ENCODE measurements around the gene SH2D2A.

GRCh38 chr1:156815961-156816422 is 656 bp downstream of the SH2D2A start:
- TF ChIP-seq ZNF274 (IDR thresholded peaks at IDR 0.05; ENCODE audit: low read depth, low read length) (no peak), YY1 (IDR thresholded peaks at IDR 0.05; ENCODE audit: insufficient read depth, insufficient read length) (no peak)

Measured in NT2/D1 (cell line).